IMR-90 (cell line): ENCODE measurements around the gene VWCE. TPM values are rescaled to one million over a fixed set of nuclear protein-coding genes. Genes with fewer than 3 reads are reported as not detected.
"Not testable (repeated sequence)": the region's sequence is repeated elsewhere in the genome, so short reads cannot be mapped to it uniquely, and the experiment has no call there.

Experiments
- ATAC-seq: fragments of 200-7000 bp; cut with Tn5 transposase; 2 replicates; pipeline ENCODE4 v1.9.1; 2020; ENCODE audit warnings: low read depth, mild to moderate bottlenecking, moderate library complexity
- BruUV-seq: library from RNA; stranded (reverse); fragments of 400-500 nt; replicated peaks from 2 replicates; lab custom pipeline; 2021; lab: Mats Ljungman, UMichigan
- CTCF ChIA-PET: fragments of 300-600 bp; formaldehyde crosslinking; extraction: SDS; loops from one replicate; lab custom pipeline; 2021; ENCODE audit warnings: antibody characterized with exemption; lab: Yijun Ruan, JAX
- POLR2A ChIA-PET: fragments of 300-600 bp; sonication (Branson Sonifier 250); formaldehyde crosslinking; loops from one replicate; lab custom pipeline; 2022; ENCODE audit warnings: antibody characterized with exemption; ENCODE audit not compliant: unreplicated experiment; lab: Charles Lee
- DNase-seq: peaks from one replicate; pipeline ENCODE4 v3.0.0; 2013
- H2AFZ ChIP-seq: replicated peaks from 2 replicates; pipeline ENCODE3; 2013; ENCODE audit warnings: low read length, mild to moderate bottlenecking; ENCODE audit not compliant: poor library complexity
- H2AK5ac ChIP-seq: 2 replicates; pipeline ENCODE4 v1.6.1; 2013; ENCODE audit warnings: low read depth, low read length, inconsistent platforms
- H2AK9ac ChIP-seq: replicated peaks from 2 replicates; pipeline ENCODE3; 2013; ENCODE audit warnings: mild to moderate bottlenecking, low read depth, low read length, moderate library complexity; ENCODE audit not compliant: poor library complexity
- H2BK120ac ChIP-seq: 2 replicates; pipeline ENCODE4 v1.6.1; 2013; ENCODE audit warnings: low read depth, low read length, inconsistent platforms
- H2BK15ac ChIP-seq: 3 replicates; pipeline ENCODE4 v1.6.1; 2013; ENCODE audit warnings: low read depth, low read length, inconsistent platforms
- H2BK20ac ChIP-seq: 2 replicates; pipeline ENCODE4 v1.6.1; 2013; ENCODE audit warnings: low read depth, mild to moderate bottlenecking, inconsistent platforms, low read length, moderate library complexity
- H2BK5ac ChIP-seq: 2 replicates; pipeline ENCODE4 v1.6.1; 2013; ENCODE audit warnings: mild to moderate bottlenecking, low read depth, low read length, inconsistent platforms; ENCODE audit not compliant: poor library complexity, severe bottlenecking
- H3K14ac ChIP-seq: replicated peaks from 2 replicates; pipeline ENCODE4 v1.6.1; 2013; ENCODE audit warnings: low read depth, low read length, inconsistent platforms
- H3K18ac ChIP-seq: 2 replicates; pipeline ENCODE4 v1.6.1; 2013; ENCODE audit warnings: low read depth, low read length, control low read depth
- H3K23ac ChIP-seq: 2 replicates; pipeline ENCODE4 v1.6.1; 2013; ENCODE audit warnings: low read depth, low read length, inconsistent platforms
- H3K27ac ChIP-seq: 2 replicates; pipeline ENCODE4 v1.5.1; 2013; ENCODE audit warnings: mild to moderate bottlenecking, control low read depth, low read length; ENCODE audit not compliant: insufficient read depth
- H3K27me3 ChIP-seq: 2 replicates; pipeline ENCODE4 v1.6.1; 2013; ENCODE audit warnings: low read length; ENCODE audit not compliant: control insufficient read depth, insufficient read depth
- H3K36me3 ChIP-seq: 2 replicates; pipeline ENCODE4 v1.6.1; 2013; ENCODE audit warnings: low read length, mixed read lengths; ENCODE audit not compliant: control insufficient read depth, insufficient read depth
- H3K4ac ChIP-seq: 2 replicates; pipeline ENCODE4 v1.6.1; 2013; ENCODE audit warnings: low read depth, low read length, inconsistent platforms
- H3K4me1 ChIP-seq: 2 replicates; pipeline ENCODE4 v1.6.1; 2013; ENCODE audit warnings: low read length, mixed read lengths; ENCODE audit not compliant: control insufficient read depth, insufficient read depth
- H3K4me2 ChIP-seq: 2 replicates; pipeline ENCODE4 v1.6.1; 2013; ENCODE audit warnings: low read depth, mild to moderate bottlenecking, control low read depth, low read length, moderate library complexity
- H3K4me3 ChIP-seq: 2 replicates; pipeline ENCODE4 v1.5.1; 2013; ENCODE audit warnings: low read depth, mild to moderate bottlenecking, control low read depth, low read length, moderate library complexity; ENCODE audit not compliant: insufficient read depth
- H3K56ac ChIP-seq: 2 replicates; pipeline ENCODE4 v1.6.1; 2013; ENCODE audit warnings: low read length, inconsistent platforms; ENCODE audit not compliant: insufficient read depth; ENCODE audit errors: extremely low read depth
- H3K79me1 ChIP-seq, 2 experiments: 2 replicates each; pipeline ENCODE4 v1.6.1; 2013; ENCODE audit warnings: low read length in 2 of 2, inconsistent platforms in 1 of 2, low read depth in 1 of 2
- H3K9ac ChIP-seq: 2 replicates; pipeline ENCODE4 v1.6.1; 2013; ENCODE audit warnings: low read depth, low read length, control low read depth
- H3K9me1 ChIP-seq: 2 replicates; pipeline ENCODE4 v1.6.1; 2013; ENCODE audit warnings: low read length, inconsistent platforms; ENCODE audit not compliant: insufficient read depth
- H3K9me3 ChIP-seq: 2 replicates; pipeline ENCODE4 v1.6.1; 2013; ENCODE audit warnings: low read length; ENCODE audit not compliant: control insufficient read depth, insufficient read depth
- H4K20me1 ChIP-seq: 2 replicates; pipeline ENCODE4 v1.6.1; 2013; ENCODE audit warnings: low read length, inconsistent platforms; ENCODE audit not compliant: insufficient read depth
- H4K5ac ChIP-seq: 2 replicates; pipeline ENCODE4 v1.6.1; 2013; ENCODE audit warnings: mild to moderate bottlenecking, low read depth, low read length, control low read depth
- H4K8ac ChIP-seq, 2 experiments: 2 replicates each; pipeline ENCODE4 v1.6.1; 2013; ENCODE audit warnings: low read depth in 2 of 2, low read length in 2 of 2, control low read depth in 1 of 2, inconsistent platforms in 1 of 2
- H4K91ac ChIP-seq: 2 replicates; pipeline ENCODE4 v1.6.1; 2013; ENCODE audit warnings: low read depth, low read length, inconsistent platforms; ENCODE audit not compliant: insufficient read depth
- WGBS, 2 experiments: methylation state at CpG; one replicate each; pipeline versions ENCODE4 v1.1.5 to v1.1.7; 2013; ENCODE audit warnings: missing lambda C conversion rate in 2 of 2; ENCODE audit not compliant: insufficient read length in 1 of 2; ENCODE audit errors: extremely low coverage in 2 of 2; 5-methylcytosine and 5-hydroxymethylcytosine counted together
- dilution Hi-C: fragments of 300-500 bp; cut with HindIII; formaldehyde crosslinking; loops from one replicate; pipeline ENCODE4 v1.14.3; 2018; ENCODE audit warnings: low sequenced_read_pairs; ENCODE audit not compliant: unreplicated experiment
- in situ Hi-C: fragments of 300-500 bp; cut with MboI; formaldehyde crosslinking; loops from 3 replicates; pipeline ENCODE4 v1.14.3; 2019; ENCODE audit warnings: low sequenced_read_pairs, inconsistent platforms, mixed read lengths
- intact Hi-C: fragments of 100-400 bp; cut with micrococcal nuclease; formaldehyde crosslinking; loops from 2 replicates; pipeline ENCODE4 v1.10.0; 2022
- polyA plus RNA-seq, 3 experiments: library from polyadenylated mRNA; depleted of rRNA; stranded (reverse); fragments of >200 nt; gene quantifications; 2 replicates each; pipeline ENCODE4 v1.2.3, GENCODE V29; 2012; ENCODE audit warnings: low replicate concordance in 1 of 3
- total RNA-seq: library from RNA; depleted of rRNA; stranded (reverse); fragments of >200 nt; gene quantifications from 2 replicates; pipeline ENCODE4 v1.2.3, GENCODE V29; 2012

Gene VWCE
- total and polyA plus RNA-seq, 2 of the 4 experiments (the other 2 are of a cell fraction) = under 0.01 to 1.1 TPM

GRCh38 chr11:61212202-61212601 lies 82.9 kb downstream of the VWCE start:
- H3K9me1 ChIP-seq, H3K4me2 ChIP-seq, CTCF ChIA-PET, H3K9ac ChIP-seq, H4K20me1 ChIP-seq, H3K4me3 ChIP-seq, H2BK20ac ChIP-seq, intact Hi-C loops, H3K36me3 ChIP-seq, ATAC-seq, H3K23ac ChIP-seq, DNase-seq, H3K27me3 ChIP-seq, H3K79me1 ChIP-seq, H4K8ac ChIP-seq, H3K4ac ChIP-seq, H3K4me1 ChIP-seq, H2AK5ac ChIP-seq, H3K27ac ChIP-seq, H2BK15ac ChIP-seq, H2AFZ ChIP-seq, H3K56ac ChIP-seq, POLR2A ChIA-PET, in situ Hi-C loops, H4K5ac ChIP-seq, H2AK9ac ChIP-seq, BruUV-seq, H2BK120ac ChIP-seq, H3K9me3 ChIP-seq, H4K91ac ChIP-seq, H3K14ac ChIP-seq, dilution Hi-C loops, H2BK5ac ChIP-seq, H3K18ac ChIP-seq: not testable (repeated sequence)
- no CpG with 5 or more reads among the region's 15 CpGs for whole genome bisulfite sequencing, 2 experiments

- WGBS, 2 experiments = no CpG with 5 or more reads among the region's 10 CpGs
- H3K4me2 ChIP-seq, H3K36me3 ChIP-seq, ATAC-seq, dilution Hi-C loops, H3K9me3 ChIP-seq, H2AFZ ChIP-seq, BruUV-seq, H2AK5ac ChIP-seq, H2BK15ac ChIP-seq, DNase-seq, H4K5ac ChIP-seq, H3K79me1 ChIP-seq, H3K9me1 ChIP-seq, H3K4me3 ChIP-seq, H2BK20ac ChIP-seq, in situ Hi-C loops, H3K18ac ChIP-seq, intact Hi-C loops, H3K56ac ChIP-seq, H3K27me3 ChIP-seq, H3K27ac ChIP-seq, H2BK5ac ChIP-seq, H3K14ac ChIP-seq, POLR2A ChIA-PET, H4K91ac ChIP-seq, H3K9ac ChIP-seq, H3K23ac ChIP-seq, CTCF ChIA-PET, H3K4ac ChIP-seq, H2AK9ac ChIP-seq, H4K8ac ChIP-seq, H4K20me1 ChIP-seq, H2BK120ac ChIP-seq, H3K4me1 ChIP-seq: not testable (repeated sequence)
Observed at GRCh38 chr11:61211327-61211952, 83.7 kb downstream of the VWCE start.
